ENCODE measurements around the gene ANO10.
"Not testable (repeated sequence)": the region's sequence is repeated elsewhere in the genome, so short reads cannot be mapped to it uniquely, and the experiment has no call there.

ANO10 gene

DNA sequence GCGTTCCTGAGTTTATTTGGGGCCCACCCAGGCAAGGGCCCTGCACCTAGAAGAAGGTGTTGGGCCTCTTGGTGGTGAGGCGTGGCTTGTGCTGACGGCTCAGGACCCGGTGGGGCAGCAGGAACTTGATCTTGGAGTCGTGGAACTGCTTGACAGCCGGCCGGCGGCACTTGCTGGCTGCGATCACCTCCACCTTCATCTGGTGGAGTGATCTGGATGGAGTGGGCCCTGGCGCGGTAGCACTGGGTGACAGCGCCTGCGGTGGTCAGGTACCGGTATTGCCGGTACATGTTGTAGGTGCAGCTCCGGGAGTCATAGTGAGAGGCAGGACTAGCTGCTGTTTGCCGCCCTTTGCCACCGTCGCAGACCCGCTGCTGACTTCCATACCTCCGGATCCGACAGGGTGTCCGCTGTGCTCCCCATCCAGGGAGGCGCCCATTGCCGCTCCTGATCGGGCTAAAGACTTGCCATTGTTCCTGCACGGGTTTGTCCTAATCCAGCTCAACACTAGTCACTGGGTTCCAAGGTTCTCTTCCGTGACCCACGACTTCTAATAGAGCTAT lies 136.8 kb downstream of the ANO10 start:
- no peaks in the 10 kb centered on the region for H3K79me2 ChIP-seq (ENCODE audit: control insufficient read depth, insufficient read depth, low read length)
- no peak overlapping the region for H3K4ac ChIP-seq (ENCODE audit: low read depth, low read length)
- H3K27me3 ChIP-seq (ENCODE audit: insufficient read depth, low read length, poor library complexity) = no peaks in the 10 kb centered on the region
- no peak overlapping the region for H3K9ac ChIP-seq (ENCODE audit: low read length)
- no peak for DNase-seq
- no peak overlapping the region for H3K56ac ChIP-seq (ENCODE audit: low read length)
- no peak overlapping the region for H2AK5ac ChIP-seq (ENCODE audit: low read length)
- no peak overlapping the region for H4K8ac ChIP-seq (ENCODE audit: low read depth, low read length)
- H3K23ac ChIP-seq (ENCODE audit: low read length) = no peak overlapping the region
- no peaks in the 10 kb centered on the region for H3K4me1 ChIP-seq (ENCODE audit: control insufficient read depth, low read depth, low read length)
- no CpG with 5 or more reads among the region's 29 CpGs for WGBS (ENCODE audit: extremely low coverage, insufficient coverage, low lambda C conversion rate)
- no peak overlapping the region for H2BK15ac ChIP-seq (replicated peaks; ENCODE audit: low read depth)
- H3K79me1 ChIP-seq (ENCODE audit: low read length) = no peaks in the 10 kb centered on the region
- H3K27ac ChIP-seq (ENCODE audit: low read depth, low read length) = no peak overlapping the region
- H4K5ac ChIP-seq (ENCODE audit: low read length) = no peak overlapping the region
- H3K36me3 ChIP-seq (ENCODE audit: control insufficient read depth, insufficient read depth, low read length) = no peaks in the 10 kb centered on the region
- no peak overlapping the region for H3K18ac ChIP-seq (ENCODE audit: low read length)
- H2BK120ac ChIP-seq (ENCODE audit: low read depth, low read length) = no peak overlapping the region
- H3K4me3 ChIP-seq (ENCODE audit: low read length) = no peak overlapping the region
- H2BK5ac ChIP-seq (ENCODE audit: low read length) = no peak overlapping the region
- no peak overlapping the region for H3K4me2 ChIP-seq (ENCODE audit: low read length)

DNA sequence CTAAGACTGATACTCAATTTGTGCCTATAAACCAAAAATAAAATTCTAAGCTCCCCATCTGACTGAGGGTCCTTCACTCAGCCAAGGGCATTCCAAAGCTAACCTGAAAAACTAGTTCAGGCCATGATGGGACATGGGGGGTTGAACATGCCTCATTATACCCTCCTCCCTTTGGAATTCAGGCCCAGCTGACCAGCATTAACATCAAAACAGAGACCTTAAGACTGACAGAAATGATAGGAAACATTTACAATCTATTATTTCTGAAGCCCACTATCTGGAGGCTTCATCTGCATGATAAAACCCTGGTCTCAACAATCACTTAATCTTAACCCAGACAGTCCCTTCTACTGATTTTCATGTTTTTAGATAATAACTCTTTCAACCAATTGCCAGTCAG lies 140.4 kb downstream of the ANO10 start:
- H2BK120ac ChIP-seq (ENCODE audit: low read depth, low read length) = no peak overlapping the region

DNA sequence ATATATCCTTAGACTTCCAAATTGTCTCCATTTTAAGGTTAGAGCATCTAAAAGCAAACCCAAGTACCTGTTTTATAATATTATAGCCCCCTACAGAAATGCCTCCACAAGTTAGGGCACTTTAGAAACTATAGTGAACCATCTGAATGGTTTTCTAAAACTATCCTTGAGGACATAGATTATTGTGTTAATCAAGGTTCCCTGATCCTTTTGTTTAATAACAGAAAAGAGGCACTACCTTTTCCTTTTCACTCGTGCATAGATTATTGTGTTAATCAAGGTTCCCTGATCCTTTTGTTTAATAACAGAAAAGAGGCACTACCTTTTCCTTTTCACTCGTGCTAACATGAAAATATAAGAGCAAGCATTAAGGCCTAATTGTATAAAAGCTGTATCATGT lies 143.0 kb downstream of the ANO10 start:
- H3K4me3 ChIP-seq (ENCODE audit: low read length); H2BK15ac ChIP-seq (replicated peaks; ENCODE audit: low read depth); H4K5ac ChIP-seq (ENCODE audit: low read length); H3K79me1 ChIP-seq (ENCODE audit: low read length); H3K9ac ChIP-seq (ENCODE audit: low read length); H2BK5ac ChIP-seq (ENCODE audit: low read length); H3K36me3 ChIP-seq (ENCODE audit: control insufficient read depth, insufficient read depth, low read length); H3K23ac ChIP-seq (ENCODE audit: low read length); H3K56ac ChIP-seq (ENCODE audit: low read length); H3K4me2 ChIP-seq (ENCODE audit: low read length); H3K18ac ChIP-seq (ENCODE audit: low read length); DNase-seq; H3K27me3 ChIP-seq (ENCODE audit: insufficient read depth, low read length, poor library complexity); H2BK120ac ChIP-seq (ENCODE audit: low read depth, low read length); H3K4me1 ChIP-seq (ENCODE audit: control insufficient read depth, low read depth, low read length); H3K27ac ChIP-seq (ENCODE audit: low read depth, low read length); H2AK5ac ChIP-seq (ENCODE audit: low read length); H4K8ac ChIP-seq (ENCODE audit: low read depth, low read length); H3K4ac ChIP-seq (ENCODE audit: low read depth, low read length); H3K79me2 ChIP-seq (ENCODE audit: control insufficient read depth, insufficient read depth, low read length): not testable (repeated sequence)
- no CpG with 5 or more reads among the region's 2 CpGs for WGBS (ENCODE audit: extremely low coverage, insufficient coverage, low lambda C conversion rate)

More for the DNA sequence above, 140.4 kb downstream of the ANO10 start:
- Histone ChIP-seq H2BK5ac (ENCODE audit: low read length) (no peak overlapping the region), H3K36me3 (ENCODE audit: control insufficient read depth, insufficient read depth, low read length) (no peaks in the 10 kb centered on the region), H3K18ac (ENCODE audit: low read length) (no peak overlapping the region), H3K4me1 (ENCODE audit: control insufficient read depth, low read depth, low read length) (no peaks in the 10 kb centered on the region), H3K23ac (ENCODE audit: low read length) (no peak overlapping the region), H3K79me2 (ENCODE audit: control insufficient read depth, insufficient read depth, low read length) (no peaks in the 10 kb centered on the region), H3K56ac (ENCODE audit: low read length) (no peak overlapping the region), H3K27me3 (ENCODE audit: insufficient read depth, low read length, poor library complexity) (no peaks in the 10 kb centered on the region), H3K79me1 (ENCODE audit: low read length) (no peaks in the 10 kb centered on the region), H3K9ac (ENCODE audit: low read length) (no peak overlapping the region), H2BK15ac (replicated peaks; ENCODE audit: low read depth) (no peak overlapping the region), H4K8ac (ENCODE audit: low read depth, low read length) (no peak overlapping the region), H3K27ac (ENCODE audit: low read depth, low read length) (no peak overlapping the region), H3K4ac (ENCODE audit: low read depth, low read length) (no peak overlapping the region), H3K4me3 (ENCODE audit: low read length) (no peak overlapping the region), H4K5ac (ENCODE audit: low read length) (no peak overlapping the region), H2AK5ac (ENCODE audit: low read length) (no peak overlapping the region), H3K4me2 (ENCODE audit: low read length) (no peak overlapping the region)
- DNase-seq = peak; percentile 81

DNA sequence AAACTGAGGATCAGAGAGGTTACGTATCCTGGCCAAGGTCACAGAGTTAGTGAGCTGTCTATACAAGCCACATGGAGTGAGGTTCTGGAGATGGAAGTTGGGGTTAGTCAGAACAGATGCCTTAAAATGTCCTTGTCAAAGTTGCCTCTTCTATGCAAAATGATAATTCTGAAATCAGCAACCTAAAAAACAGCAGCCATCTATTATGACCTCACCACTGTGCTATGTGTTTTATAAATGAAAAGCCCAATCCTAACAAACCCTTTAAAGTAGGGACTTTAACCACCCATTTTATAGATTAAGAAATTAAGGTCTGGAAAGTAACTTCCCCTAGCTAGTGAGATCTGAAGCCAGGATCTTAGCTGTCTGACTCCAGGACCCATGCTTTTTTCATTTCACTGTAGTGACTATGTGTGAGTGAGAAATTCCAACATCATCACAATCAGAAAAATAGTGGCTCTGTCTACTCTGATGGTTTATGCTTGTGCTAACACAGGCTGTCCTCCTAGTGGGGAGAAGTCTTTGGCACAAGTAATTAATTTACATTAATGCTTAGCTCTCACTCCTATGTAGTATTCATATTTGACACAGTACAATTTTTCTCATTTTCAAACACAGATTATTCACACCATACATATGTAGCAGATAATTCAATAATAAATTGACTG lies 143.6 kb downstream of the ANO10 start:
- no peak for DNase-seq
- Histone ChIP-seq H4K5ac (ENCODE audit: low read length) (no peak overlapping the region), H3K23ac (ENCODE audit: low read length) (no peak overlapping the region), H2BK15ac (replicated peaks; ENCODE audit: low read depth) (no peak overlapping the region), H3K18ac (ENCODE audit: low read length) (no peak overlapping the region), H3K4me1 (ENCODE audit: control insufficient read depth, low read depth, low read length) (no peaks in the 10 kb centered on the region), H3K36me3 (ENCODE audit: control insufficient read depth, insufficient read depth, low read length) (no peaks in the 10 kb centered on the region), H2BK120ac (ENCODE audit: low read depth, low read length) (no peak overlapping the region), H3K56ac (ENCODE audit: low read length) (no peak overlapping the region), H2AK5ac (ENCODE audit: low read length) (no peak overlapping the region), H3K79me2 (ENCODE audit: control insufficient read depth, insufficient read depth, low read length) (no peaks in the 10 kb centered on the region), H3K4me3 (ENCODE audit: low read length) (no peak overlapping the region), H2BK5ac (ENCODE audit: low read length) (no peak overlapping the region), H3K4me2 (ENCODE audit: low read length) (no peak overlapping the region), H3K27me3 (ENCODE audit: insufficient read depth, low read length, poor library complexity) (no peaks in the 10 kb centered on the region), H3K4ac (ENCODE audit: low read depth, low read length) (no peak overlapping the region), H3K9ac (ENCODE audit: low read length) (no peak overlapping the region), H4K8ac (ENCODE audit: low read depth, low read length) (no peak overlapping the region), H3K79me1 (ENCODE audit: low read length) (no peaks in the 10 kb centered on the region), H3K27ac (ENCODE audit: low read depth, low read length) (no peak overlapping the region)
- WGBS (ENCODE audit: extremely low coverage, insufficient coverage, low lambda C conversion rate) = no CpG with 5 or more reads among the region's 1 CpG

DNA sequence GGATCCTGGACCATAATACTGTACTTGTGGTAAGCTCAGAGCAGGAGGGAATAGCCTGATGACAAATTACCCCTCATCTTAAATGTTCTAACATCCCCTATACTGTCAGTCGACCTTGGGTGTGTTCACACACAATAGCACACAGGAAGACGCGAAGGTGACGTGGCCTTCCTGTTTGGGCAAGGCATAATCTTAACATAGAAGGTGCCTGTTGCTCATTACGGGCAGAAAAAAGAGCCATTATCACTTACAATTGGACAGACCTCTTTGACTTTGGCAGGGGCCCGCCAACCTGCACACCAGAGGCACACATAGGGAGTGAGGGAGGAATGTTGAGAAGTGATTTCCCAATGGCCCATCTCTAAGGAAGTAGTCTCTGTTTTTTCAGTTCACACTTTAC lies 144.2 kb downstream of the ANO10 start:
- no peak overlapping the region for H2BK5ac ChIP-seq (ENCODE audit: low read length)
- no peak overlapping the region for H3K4ac ChIP-seq (ENCODE audit: low read depth, low read length)
- H3K79me2 ChIP-seq (ENCODE audit: control insufficient read depth, insufficient read depth, low read length) = no peaks in the 10 kb centered on the region
- no peaks in the 10 kb centered on the region for H3K4me1 ChIP-seq (ENCODE audit: control insufficient read depth, low read depth, low read length)
- DNase-seq = no peak
- no peak overlapping the region for H2BK15ac ChIP-seq (replicated peaks; ENCODE audit: low read depth)
- no peaks in the 10 kb centered on the region for H3K36me3 ChIP-seq (ENCODE audit: control insufficient read depth, insufficient read depth, low read length)
- H3K56ac ChIP-seq (ENCODE audit: low read length) = no peak overlapping the region
- H3K18ac ChIP-seq (ENCODE audit: low read length) = no peak overlapping the region
- H3K4me2 ChIP-seq (ENCODE audit: low read length) = no peak overlapping the region
- H2AK5ac ChIP-seq (ENCODE audit: low read length) = no peak overlapping the region
- no peaks in the 10 kb centered on the region for H3K27me3 ChIP-seq (ENCODE audit: insufficient read depth, low read length, poor library complexity)
- no peak overlapping the region for H3K27ac ChIP-seq (ENCODE audit: low read depth, low read length)
- H4K5ac ChIP-seq (ENCODE audit: low read length) = no peak overlapping the region
- H3K4me3 ChIP-seq (ENCODE audit: low read length) = no peak overlapping the region
- H4K8ac ChIP-seq (ENCODE audit: low read depth, low read length) = no peak overlapping the region
- H3K9ac ChIP-seq (ENCODE audit: low read length) = no peak overlapping the region
- WGBS (ENCODE audit: extremely low coverage, insufficient coverage, low lambda C conversion rate) = no CpG with 5 or more reads among the region's 6 CpGs
- H3K79me1 ChIP-seq (ENCODE audit: low read length) = no peaks in the 10 kb centered on the region
- no peak overlapping the region for H2BK120ac ChIP-seq (ENCODE audit: low read depth, low read length)
- no peak overlapping the region for H3K23ac ChIP-seq (ENCODE audit: low read length)

DNA sequence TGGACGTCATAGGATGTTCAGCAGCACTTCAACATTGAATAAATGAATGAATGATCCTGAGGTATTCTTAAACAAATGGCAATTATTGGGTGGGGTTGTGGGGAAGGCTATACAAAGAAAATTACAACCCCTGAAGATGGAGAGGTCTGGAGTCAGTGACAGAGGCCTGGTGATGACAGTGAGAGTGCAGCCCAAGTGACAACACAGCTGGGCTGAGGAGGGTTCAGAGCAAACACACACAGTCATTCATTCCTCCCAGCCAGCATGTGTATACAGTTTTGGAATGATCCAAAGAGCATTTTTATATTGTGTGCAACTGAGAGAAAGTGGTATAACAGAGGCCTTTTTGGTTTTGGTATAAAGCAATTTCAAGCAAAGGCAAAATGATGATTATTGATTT lies 148.1 kb downstream of the ANO10 start:
- H2AK5ac ChIP-seq (ENCODE audit: low read length) = no peak overlapping the region
- H2BK15ac ChIP-seq (replicated peaks; ENCODE audit: low read depth) = no peak overlapping the region
- H3K27ac ChIP-seq (ENCODE audit: low read depth, low read length) = no peak overlapping the region
- no peaks in the 10 kb centered on the region for H3K79me2 ChIP-seq (ENCODE audit: control insufficient read depth, insufficient read depth, low read length)
- no peaks in the 10 kb centered on the region for H3K79me1 ChIP-seq (ENCODE audit: low read length)
- H3K18ac ChIP-seq (ENCODE audit: low read length) = no peak overlapping the region
- H2BK5ac ChIP-seq (ENCODE audit: low read length) = no peak overlapping the region
- H3K4me3 ChIP-seq (ENCODE audit: low read length) = no peak overlapping the region
- no peak overlapping the region for H3K4me2 ChIP-seq (ENCODE audit: low read length)
- H4K5ac ChIP-seq (ENCODE audit: low read length) = no peak overlapping the region
- H3K4ac ChIP-seq (ENCODE audit: low read depth, low read length) = no peak overlapping the region
- no peaks in the 10 kb centered on the region for H3K36me3 ChIP-seq (ENCODE audit: control insufficient read depth, insufficient read depth, low read length)
- H3K4me1 ChIP-seq (ENCODE audit: control insufficient read depth, low read depth, low read length) = no peaks in the 10 kb centered on the region
- no CpG with 5 or more reads among the region's 1 CpG for WGBS (ENCODE audit: extremely low coverage, insufficient coverage, low lambda C conversion rate)
- H3K9ac ChIP-seq (ENCODE audit: low read length) = no peak overlapping the region
- no peak overlapping the region for H2BK120ac ChIP-seq (ENCODE audit: low read depth, low read length)
- H4K8ac ChIP-seq (ENCODE audit: low read depth, low read length) = no peak overlapping the region
- no peak for DNase-seq
- no peak overlapping the region for H3K23ac ChIP-seq (ENCODE audit: low read length)
- H3K56ac ChIP-seq (ENCODE audit: low read length) = no peak overlapping the region
- no peaks in the 10 kb centered on the region for H3K27me3 ChIP-seq (ENCODE audit: insufficient read depth, low read length, poor library complexity)
